ENCODE results near the gene ASS1. TPM values are rescaled to one million over a fixed set of nuclear protein-coding genes. Genes with fewer than 3 reads are reported as not detected.

The ASS1 gene
- total RNA-seq, 1 donor from 2014 or later, result 94.8 TPM

- no peak overlapping the region for H3K27ac Mint-ChIP-seq
- no peak for TF ChIP-seq CTCF (IDR thresholded peaks at IDR 0.05; ENCODE audit: unreplicated experiment)
- no peaks in the 10 kb centered on the region for H3K36me3 Mint-ChIP-seq
- H3K9me3 Mint-ChIP-seq, result peaks cover 9% of the 10 kb centered on the region
- H3K4me1 Mint-ChIP-seq, result no peaks in the 10 kb centered on the region
- H3K27me3 Mint-ChIP-seq (ENCODE audit: low read depth), result peaks cover 7% of the 10 kb centered on the region
- DNase-seq (ENCODE audit: low spot score in 2 of 2, unreplicated experiment in 2 of 2), result no peak
- no peak overlapping the region for H3K4me3 Mint-ChIP-seq
Measured at GRCh38 chr9:130508218-130508617, 63.5 kb downstream of the ASS1 start.

- Mint-ChIP-seq H3K4me3 (no peak overlapping the region), H3K36me3 (no peaks in the 10 kb centered on the region), H3K9me3 (peaks cover 9% of the 10 kb centered on the region), H3K27ac (no peak overlapping the region), H3K27me3 (ENCODE audit: low read depth) (peaks cover 9% of the 10 kb centered on the region), H3K4me1 (no peaks in the 10 kb centered on the region)
- no peak for TF ChIP-seq CTCF (IDR thresholded peaks at IDR 0.05; ENCODE audit: unreplicated experiment)
- no peak for DNase-seq (ENCODE audit: low spot score in 2 of 2, unreplicated experiment in 2 of 2)
Measured at GRCh38 chr9:130512199-130512598, 67.4 kb downstream of the ASS1 start.

- no peak for DNase-seq (ENCODE audit: low spot score in 2 of 2, unreplicated experiment in 2 of 2)
- TF ChIP-seq CTCF (IDR thresholded peaks at IDR 0.05; ENCODE audit: unreplicated experiment), result no peak
- Mint-ChIP-seq H3K4me3 (no peak overlapping the region), H3K27me3 (ENCODE audit: low read depth) (peaks cover 9% of the 10 kb centered on the region), H3K9me3 (peaks cover 9% of the 10 kb centered on the region), H3K4me1 (peaks cover 3% of the 10 kb centered on the region), H3K36me3 (no peaks in the 10 kb centered on the region), H3K27ac (no peak overlapping the region)
Measured at GRCh38 chr9:130513078-130513477, 68.3 kb downstream of the ASS1 start.

- Mint-ChIP-seq H3K27me3 (ENCODE audit: low read depth) (peaks cover 4% of the 10 kb centered on the region), H3K9me3 (no peaks in the 10 kb centered on the region), H3K27ac (no peak overlapping the region), H3K4me3 (no peak overlapping the region), H3K4me1 (peaks cover 3% of the 10 kb centered on the region), H3K36me3 (no peaks in the 10 kb centered on the region)
- TF ChIP-seq CTCF (IDR thresholded peaks at IDR 0.05; ENCODE audit: unreplicated experiment), result no peak
- no peak for DNase-seq (ENCODE audit: low spot score in 2 of 2, unreplicated experiment in 2 of 2)
Measured at GRCh38 chr9:130518233-130518632, 73.5 kb downstream of the ASS1 start.

GRCh38 chr9:130518943-130519799 is 74.4 kb downstream of the ASS1 start:
- no peaks in the 10 kb centered on the region for H3K9me3 Mint-ChIP-seq
- no peak overlapping the region for H3K4me3 Mint-ChIP-seq
- DNase-seq (ENCODE audit: low spot score in 2 of 2, unreplicated experiment in 2 of 2), result no peak
- H3K27ac Mint-ChIP-seq, result no peak overlapping the region
- TF ChIP-seq CTCF (IDR thresholded peaks at IDR 0.05; ENCODE audit: unreplicated experiment), result no peak
- H3K27me3 Mint-ChIP-seq (ENCODE audit: low read depth), result peaks cover 5% of the 10 kb centered on the region
- peaks cover 3% of the 10 kb centered on the region for H3K4me1 Mint-ChIP-seq
- H3K36me3 Mint-ChIP-seq, result no peaks in the 10 kb centered on the region
